HepG2 (cell line): ENCODE results near the gene MSMO1. TPM values are rescaled to one million over a fixed set of nuclear protein-coding genes. Genes with fewer than 3 reads are reported as not detected.

Experiments
- ARNTL ChIP-seq: sonication (generic); formaldehyde crosslinking; IDR thresholded peaks from 2 replicates; pipeline ENCODE4 v1.4.0; 2020; ENCODE audit warnings: mild to moderate bottlenecking, missing genetic modification reagents
- CBX1 ChIP-seq: IDR thresholded peaks from one replicate; pipeline ENCODE4 v1.6.1; 2016; ENCODE audit warnings: antibody characterized with exemption, low read depth
- HDAC1 ChIP-seq: sonication (generic); formaldehyde crosslinking; IDR thresholded peaks from 2 replicates; pipeline ENCODE4 v1.5.1; 2020; ENCODE audit warnings: mild to moderate bottlenecking, missing genetic modification reagents
- KIAA2018 ChIP-seq: sonication (generic); formaldehyde crosslinking; IDR thresholded peaks from 2 replicates; pipeline ENCODE4 v1.5.0; 2020; ENCODE audit warnings: mild to moderate bottlenecking, missing genetic modification reagents, borderline replicate concordance
- KLF16 ChIP-seq, 2 experiments: sonication (generic) in 1 of 2; formaldehyde crosslinking in 1 of 2; IDR thresholded peaks; 2 replicates each; pipeline versions ENCODE4 v1.6.1 to v1.8.0; 2016 to 2023; ENCODE audit warnings: missing genetic modification reagents in 2 of 2, missing compliant biosample characterization in 1 of 2
- MIXL1 ChIP-seq: IDR thresholded peaks from 2 replicates; pipeline ENCODE4 v1.6.1; 2016
- POLR2AphosphoS5 ChIP-seq: IDR thresholded peaks from 2 replicates; pipeline ENCODE4 v1.6.1; 2012; ENCODE audit warnings: low read depth, low read length
- RARA ChIP-seq: IDR thresholded peaks from 2 replicates; pipeline ENCODE4 v1.6.1; 2016; ENCODE audit warnings: missing genetic modification reagents, missing compliant biosample characterization
- SAP130 ChIP-seq: IDR thresholded peaks from 2 replicates; pipeline ENCODE4 v1.6.1; 2016; ENCODE audit warnings: low read depth
- SNAPC2 ChIP-seq: sonication (generic); formaldehyde crosslinking; IDR thresholded peaks from 2 replicates; pipeline ENCODE4 v1.8.1; 2022; ENCODE audit warnings: mild to moderate bottlenecking, missing genetic modification reagents
- TRIM24 ChIP-seq: sonication (generic); formaldehyde crosslinking; IDR thresholded peaks from 2 replicates; pipeline ENCODE4 v1.8.0; 2022; ENCODE audit warnings: mild to moderate bottlenecking, missing genetic modification reagents
- YEATS4 ChIP-seq: sonication (generic); formaldehyde crosslinking; IDR thresholded peaks from 2 replicates; pipeline ENCODE4 v1.4.0; 2020; ENCODE audit warnings: missing genetic modification reagents, borderline replicate concordance
- ZFY ChIP-seq: sonication (generic); formaldehyde crosslinking; IDR thresholded peaks from 2 replicates; pipeline ENCODE4 v1.4.0; 2020; ENCODE audit warnings: missing genetic modification reagents
- ZNF34 ChIP-seq: sonication (generic); formaldehyde crosslinking; IDR thresholded peaks from 2 replicates; pipeline ENCODE4 v1.4.0; 2020; ENCODE audit warnings: mild to moderate bottlenecking, missing genetic modification reagents, borderline replicate concordance
- polyA plus RNA-seq, 8 experiments: library from polyadenylated mRNA; depleted of rRNA in 3 of 8; stranded (reverse) in 7 of 8; unstranded in 1 of 8; fragments of >200 nt; fragmentation: Illumina TruSeq in 4 of 8; extraction: Trizol in 4 of 8; gene quantifications; 2 replicates each; pipeline versions ENCODE4 v1.2.1 to v1.2.3, GENCODE V29; 2011 to 2016; ENCODE audit warnings: low read depth in 4 of 8, missing spikeins in 1 of 8, mixed read lengths in 1 of 8; ENCODE audit not compliant: insufficient read depth in 1 of 8
- total RNA-seq, 5 experiments: library from RNA; depleted of rRNA; stranded (reverse); fragments of >200 nt; fragmentation: Illumina TruSeq; extraction: Trizol; gene quantifications; 2 replicates each; pipeline ENCODE4 v1.2.3, GENCODE V29; 2016; ENCODE audit warnings: low read depth in 1 of 5

MSMO1 gene
- total and polyA plus RNA-seq, 2 of the 13 experiments (the other 11 are each of a cell fraction or from before 2014, with no cell fraction given) = 98.1 to 216 TPM

- TF ChIP-seq KIAA2018 = no peak
- TF ChIP-seq TRIM24 (CRISPR knock-in tag) = no peak
- TF ChIP-seq POLR2AphosphoS5 = peak; percentile 32
- TF ChIP-seq CBX1 = no peak
- 0 out of 2 replicates have a peak, but pooled peaks have one; percentile 20 for TF ChIP-seq SNAPC2
- peak; percentile 55 for TF ChIP-seq ZFY (CRISPR knock-in tag)
- TF ChIP-seq KLF16 (CRISPR knock-in tag; IDR thresholded peaks at IDR 0.05) = 0 out of 4 replicates have a peak, but pooled peaks of 1 of the 2 experiments have one; percentile 16
- TF ChIP-seq MIXL1 = 0 out of 2 replicates have a peak, but pooled peaks have one; percentile 33
- peak; percentile 76 for TF ChIP-seq SAP130
- peak; percentile 36; the same call in 1 of the 2 replicates for TF ChIP-seq YEATS4 (CRISPR knock-in tag)
- peak; percentile 59; the same call in 1 of the 2 replicates for TF ChIP-seq HDAC1 (CRISPR knock-in tag)
- TF ChIP-seq ZNF34 (CRISPR knock-in tag) = no peak
- TF ChIP-seq ARNTL = no peak
- TF ChIP-seq RARA (CRISPR knock-in tag) = peak; percentile 30; the same call in 1 of the 2 replicates
Measured at GRCh38 chr4:165328708-165329107, 1.2 kb downstream of the MSMO1 start (continued).
